HG03066 (cell line): Measurements from ENCODE around the gene KRT13.

Experiments used
- ATAC-seq: cut with Tn5 transposase; IDR thresholded peaks from one replicate; pipeline ENCODE4 v1.9.1; 2021; ENCODE audit warnings: low read depth; ENCODE audit not compliant: unreplicated experiment

The KRT13 gene

DNA sequence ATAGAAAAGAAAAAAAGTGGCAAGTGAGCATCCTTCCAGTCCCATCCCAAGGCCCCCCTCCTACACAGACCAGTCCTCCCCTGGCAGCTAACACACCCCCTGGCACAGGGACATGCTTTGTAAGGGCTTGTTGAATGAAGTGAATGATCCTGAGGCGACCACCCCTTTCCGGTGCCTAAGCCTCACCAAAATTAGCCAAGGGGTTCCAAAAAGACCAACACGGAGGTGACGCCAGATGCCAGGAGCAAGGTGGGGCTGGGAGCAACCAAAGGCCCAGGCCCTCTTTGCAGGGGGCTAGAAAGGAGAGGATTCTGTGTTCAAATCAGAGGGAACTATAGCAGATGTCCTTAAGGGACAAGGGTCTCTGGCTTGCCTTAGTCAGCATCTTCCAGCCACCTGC, 30.0 kb downstream of the KRT13 start:
- no peak for ATAC-seq

DNA sequence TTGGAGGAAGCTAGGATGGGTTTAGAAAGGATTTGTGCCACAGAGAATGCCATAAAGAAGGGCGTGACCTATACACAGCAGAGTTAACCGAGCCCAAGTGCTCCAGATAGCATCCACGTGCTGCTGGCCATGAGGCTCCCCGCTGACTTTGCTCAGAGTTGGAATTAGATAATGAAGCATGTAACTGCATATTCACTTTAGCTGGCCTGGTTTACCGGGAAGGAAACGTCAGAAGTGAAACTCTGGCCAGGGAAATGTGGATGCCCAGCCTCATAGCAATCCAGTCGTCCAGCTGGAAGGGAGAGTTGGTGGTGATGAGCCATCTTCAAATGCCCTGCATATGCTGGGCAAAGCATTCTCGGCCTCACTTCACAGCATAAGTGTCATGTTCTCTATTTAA, 30.5 kb downstream of the KRT13 start:
- no peak for ATAC-seq

DNA sequence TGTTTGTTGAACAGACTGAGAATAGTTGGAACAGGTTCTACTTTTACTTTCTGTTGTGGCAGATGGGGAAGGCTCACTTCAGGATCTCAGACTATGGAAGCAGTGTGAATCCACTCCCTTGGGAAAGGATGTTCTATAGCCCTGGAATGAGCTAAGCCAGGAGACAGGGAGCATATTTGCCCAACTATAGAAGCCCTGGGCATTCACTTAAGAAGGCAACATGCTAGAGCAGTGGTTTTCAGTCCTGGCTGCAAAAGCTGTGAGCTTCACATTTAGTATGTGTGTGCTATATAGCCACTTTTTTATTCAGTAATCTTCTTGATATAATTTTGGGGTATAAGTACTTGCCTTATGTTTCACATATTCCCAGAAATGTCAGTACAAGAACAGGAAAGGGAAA, 37.1 kb downstream of the KRT13 start:
- no peak for ATAC-seq

DNA sequence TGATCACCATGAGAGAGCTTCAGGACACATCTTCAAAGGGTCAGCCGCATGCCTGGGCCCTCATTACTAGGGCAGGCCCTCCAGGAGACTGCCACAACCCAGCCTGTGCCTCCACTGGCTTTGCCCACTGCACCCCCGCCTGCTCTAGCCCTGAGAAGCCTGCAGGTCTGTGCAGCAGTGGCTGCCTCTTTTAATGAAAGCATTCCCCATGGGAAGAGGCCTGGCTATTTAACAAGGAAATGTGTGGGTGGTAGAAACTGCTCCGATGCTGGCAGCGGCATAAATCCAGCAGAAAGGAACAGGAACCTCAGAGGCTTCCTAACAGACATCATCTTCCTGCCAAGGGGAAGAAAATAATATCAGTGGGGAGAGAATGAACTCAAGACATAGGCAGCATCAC, 37.9 kb downstream of the KRT13 start:
- no peak for ATAC-seq

DNA sequence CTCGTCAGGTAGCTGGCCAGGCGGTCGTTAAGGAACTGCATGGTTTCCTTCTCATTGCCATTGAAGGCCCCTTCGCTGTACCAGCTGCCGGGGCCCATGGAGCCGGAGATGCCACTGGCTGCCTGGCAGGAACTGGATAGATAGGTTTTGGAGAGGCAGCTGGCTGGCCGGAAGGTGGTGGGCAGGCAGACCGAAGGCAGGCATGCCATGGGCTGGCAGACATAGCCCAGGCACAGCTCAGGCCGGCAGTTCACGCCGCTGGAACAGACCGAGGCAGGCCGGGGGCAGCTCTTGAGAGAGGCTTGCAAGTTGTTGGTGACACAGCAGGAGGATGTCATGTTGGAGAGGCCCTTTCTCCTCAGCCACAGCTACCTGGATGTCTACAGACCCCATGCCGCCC, 38.4 kb downstream of the KRT13 start, which contains the start of gene KRT32:
TSS of gene KRT32 (minus strand) at position 399 of the 400 bp plus-strand sequence. CDS start at position 338, 61 bp downstream.
- no peak for ATAC-seq

DNA sequence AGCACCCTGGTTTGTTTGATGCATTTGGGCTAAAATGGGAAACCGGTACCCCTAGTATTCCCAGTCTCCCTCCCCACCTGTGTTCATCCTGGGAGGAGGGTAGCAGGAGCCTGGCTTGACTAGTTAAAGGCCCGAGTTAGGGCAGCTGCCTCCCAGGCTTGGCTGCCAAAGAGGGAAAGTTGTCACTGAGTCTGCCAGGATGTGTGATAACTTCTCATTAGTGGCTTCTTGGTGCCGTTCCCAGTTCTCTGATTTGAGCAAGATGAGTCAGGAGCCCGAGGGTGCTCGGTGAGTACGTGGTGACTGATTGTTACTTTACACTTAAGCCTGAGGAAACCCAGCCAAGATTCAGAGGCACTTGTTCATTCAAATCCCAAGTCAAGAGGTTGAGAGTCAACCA, 40.7 kb downstream of the KRT13 start:
- no peak for ATAC-seq

DNA sequence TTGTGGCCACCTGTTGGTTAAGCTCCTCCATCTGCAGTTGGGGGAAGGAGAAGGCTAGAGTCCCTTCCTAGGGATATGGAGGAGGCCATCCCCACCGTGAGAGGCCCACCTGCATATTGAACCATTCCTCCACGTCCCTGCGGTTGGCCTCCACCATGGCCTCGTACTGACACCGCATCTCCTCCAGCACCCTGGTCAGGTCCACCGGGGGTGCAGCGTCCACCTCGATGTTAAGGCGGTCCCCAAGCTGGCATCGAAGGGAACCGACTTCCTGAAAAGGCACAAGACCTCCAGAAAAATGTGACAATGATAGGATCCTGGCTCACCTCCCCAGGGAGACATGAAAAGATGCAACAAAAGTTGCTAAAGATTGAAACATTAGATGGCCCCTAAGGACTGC, 41.2 kb downstream of the KRT13 start:
- ATAC-seq, result no peak

DNA sequence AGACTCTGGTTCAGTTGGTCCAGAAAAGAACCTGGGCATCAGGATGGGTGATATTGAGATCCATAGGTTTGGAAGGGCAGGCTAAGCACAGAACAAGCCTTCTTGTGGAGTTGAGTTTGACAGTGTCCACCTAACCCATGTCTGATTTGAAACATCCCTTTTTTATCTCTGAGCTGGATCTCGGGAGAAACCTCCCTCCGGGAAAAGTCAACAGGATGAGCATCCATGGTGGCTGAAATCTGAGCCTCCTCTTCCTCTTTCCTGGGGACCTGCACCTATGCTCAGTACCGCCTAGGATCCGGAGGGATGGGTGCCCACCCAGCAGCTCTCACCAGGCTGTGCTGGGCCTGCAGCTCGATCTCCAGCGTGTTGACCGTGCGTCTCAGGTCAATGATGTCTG, 41.7 kb downstream of the KRT13 start:
- no peak for ATAC-seq

DNA sequence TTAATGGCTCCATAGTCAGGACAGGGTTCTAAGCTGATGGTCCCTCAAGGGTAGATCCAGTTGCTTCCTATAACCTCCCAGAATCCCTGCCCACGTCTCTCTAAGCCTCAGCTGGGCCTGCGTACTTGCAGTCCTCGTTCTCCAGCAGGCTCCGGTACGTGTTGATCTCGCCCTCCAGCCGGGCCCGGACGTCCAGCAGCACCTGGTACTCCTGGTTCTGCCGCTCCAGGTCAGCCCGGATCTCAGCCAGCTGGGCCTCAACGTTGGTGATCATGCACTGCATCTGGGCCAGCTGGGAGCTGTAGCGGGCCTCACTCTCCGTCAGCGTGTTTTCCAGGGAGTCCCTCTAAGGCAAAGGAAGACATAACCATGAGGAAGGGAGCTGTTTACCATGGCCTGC, 42.7 kb downstream of the KRT13 start:
- ATAC-seq, result no peak

DNA sequence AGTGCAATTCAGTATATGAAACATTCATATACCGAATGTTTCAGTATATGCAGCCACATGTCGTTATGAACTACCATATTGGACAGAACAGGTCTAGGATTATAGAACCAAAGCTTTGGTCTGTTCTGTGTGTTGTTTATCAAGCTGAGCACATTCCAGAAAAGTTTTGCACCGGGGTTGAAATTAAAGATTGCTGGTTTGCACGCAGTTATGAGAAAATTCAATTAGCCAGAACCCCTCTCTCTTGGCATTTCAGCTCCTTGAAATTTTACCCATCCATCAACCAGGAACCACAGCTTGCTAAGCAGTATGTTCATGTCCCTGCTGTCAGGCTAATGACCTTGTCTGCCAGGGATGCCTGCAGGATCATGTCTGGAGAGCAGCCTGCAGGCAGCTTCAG, 47.7 kb downstream of the KRT13 start:
- no peak for ATAC-seq

DNA sequence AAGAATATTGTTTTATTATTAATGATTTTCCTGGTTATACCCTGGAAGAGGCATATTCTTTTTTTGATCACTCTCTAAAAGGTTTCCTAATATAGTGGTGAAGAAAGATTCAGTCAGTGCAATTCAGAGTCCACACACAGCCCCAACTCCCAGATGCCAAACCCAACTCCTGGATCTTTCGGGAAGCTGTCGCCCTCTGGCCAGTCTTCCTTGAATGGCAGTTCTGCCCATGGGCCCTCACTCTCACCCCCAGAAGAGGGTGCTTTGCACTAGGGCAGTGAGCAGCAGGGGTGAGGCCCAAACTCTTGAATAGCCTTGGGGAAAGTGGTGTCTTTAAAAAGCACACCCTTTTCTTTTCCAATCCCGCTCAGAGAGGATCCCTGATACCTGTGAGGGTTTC, 49.2 kb downstream of the KRT13 start:
- ATAC-seq, result no peak

DNA sequence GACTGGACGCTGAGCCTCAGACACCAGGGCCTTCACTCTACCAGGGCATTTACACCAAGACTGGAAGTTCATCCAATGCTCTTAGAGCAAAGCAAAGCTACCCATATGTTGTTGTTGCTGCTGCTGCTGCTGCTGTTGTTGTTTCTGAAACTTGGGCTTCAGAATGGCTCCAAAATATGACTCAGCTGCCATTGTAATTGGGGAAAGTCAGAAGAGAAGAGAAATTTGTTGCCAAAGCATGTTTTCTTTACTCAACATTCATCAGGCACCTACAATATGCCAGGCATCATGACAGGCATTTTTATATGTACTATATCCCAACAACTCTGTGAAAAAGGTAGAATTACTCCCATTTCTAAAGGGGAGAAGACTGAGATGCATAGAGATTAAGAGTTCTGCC, 50.2 kb downstream of the KRT13 start:
- no peak for ATAC-seq

DNA sequence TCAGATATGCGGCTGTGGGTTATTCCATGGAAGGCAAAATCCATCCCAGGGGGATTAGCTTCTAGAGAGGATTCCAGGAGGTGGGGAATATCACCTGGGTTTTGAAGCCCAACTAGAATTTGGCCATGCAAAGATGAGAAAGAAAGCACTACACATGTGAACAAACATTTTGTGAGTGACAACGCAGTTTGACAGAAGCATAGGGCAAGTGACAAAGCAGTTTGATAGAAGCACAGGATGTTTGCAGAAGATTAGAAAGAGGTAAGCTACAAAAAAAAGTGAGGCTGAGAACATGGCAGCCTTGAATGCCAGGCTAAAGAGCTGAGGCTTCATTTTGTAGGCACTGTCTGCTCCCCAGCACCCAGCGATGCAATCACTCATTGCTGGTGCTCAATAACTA, 52.3 kb downstream of the KRT13 start:
- ATAC-seq, result no peak

DNA sequence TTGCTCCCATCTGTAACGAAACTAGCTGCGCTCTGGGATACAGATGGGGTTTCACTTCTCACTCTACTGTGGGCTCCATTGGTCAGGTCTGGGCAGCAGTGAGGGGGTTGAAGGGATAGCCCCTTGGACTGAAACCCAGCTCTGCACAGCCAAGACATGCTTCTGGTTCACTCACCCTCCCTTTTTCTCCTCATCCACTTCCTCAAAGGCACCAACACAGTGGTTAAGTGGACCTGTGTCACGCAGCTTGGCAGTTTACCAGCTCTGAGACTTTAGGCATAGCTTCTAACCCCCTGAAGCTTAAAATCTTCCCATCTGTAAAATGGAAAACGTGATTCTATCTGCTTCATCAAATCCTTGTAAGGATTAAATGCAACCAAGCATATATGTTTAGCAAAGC, 53.1 kb downstream of the KRT13 start:
- ATAC-seq, result no peak

DNA sequence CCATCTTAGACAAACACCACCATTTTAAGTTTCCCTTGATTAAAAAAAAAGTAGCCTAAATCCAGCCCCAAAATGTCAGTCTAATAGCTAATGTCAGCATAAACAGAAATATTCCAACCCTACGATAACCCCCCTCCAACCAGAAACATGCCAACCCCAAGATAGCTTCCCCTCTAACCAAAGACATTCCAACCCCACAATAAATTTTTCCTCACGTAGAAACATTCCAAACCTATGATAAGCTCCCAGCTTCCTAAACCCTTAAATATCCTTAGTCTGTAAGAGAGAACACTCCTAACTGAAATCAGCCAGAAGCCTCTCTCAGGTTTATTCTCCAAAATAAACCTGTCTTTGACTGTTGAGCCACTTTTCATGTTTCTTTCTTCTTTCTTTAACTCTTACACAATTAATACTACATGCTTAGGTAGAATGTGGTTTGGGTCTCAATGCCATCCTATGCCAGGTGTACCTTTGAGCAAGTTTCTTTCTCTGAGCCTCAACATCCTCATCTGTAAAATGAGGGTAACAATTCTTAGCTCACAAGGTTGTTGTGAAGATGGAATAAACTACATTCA, 54.2 kb downstream of the KRT13 start:
- no peak for ATAC-seq
